Fibroblast of skin of left quadriceps (primary cell): ENCODE data around the gene STARD7.
"Not testable (repeated sequence)": the region's sequence is repeated elsewhere in the genome, so short reads cannot be mapped to it uniquely, and the experiment has no call there.

Source experiments
- DNase-seq, 2 experiments: peaks; one replicate each; pipeline ENCODE4 v3.0.0-alpha.2; 2013; ENCODE audit warnings: low read depth in 2 of 2

Gene STARD7

DNA sequence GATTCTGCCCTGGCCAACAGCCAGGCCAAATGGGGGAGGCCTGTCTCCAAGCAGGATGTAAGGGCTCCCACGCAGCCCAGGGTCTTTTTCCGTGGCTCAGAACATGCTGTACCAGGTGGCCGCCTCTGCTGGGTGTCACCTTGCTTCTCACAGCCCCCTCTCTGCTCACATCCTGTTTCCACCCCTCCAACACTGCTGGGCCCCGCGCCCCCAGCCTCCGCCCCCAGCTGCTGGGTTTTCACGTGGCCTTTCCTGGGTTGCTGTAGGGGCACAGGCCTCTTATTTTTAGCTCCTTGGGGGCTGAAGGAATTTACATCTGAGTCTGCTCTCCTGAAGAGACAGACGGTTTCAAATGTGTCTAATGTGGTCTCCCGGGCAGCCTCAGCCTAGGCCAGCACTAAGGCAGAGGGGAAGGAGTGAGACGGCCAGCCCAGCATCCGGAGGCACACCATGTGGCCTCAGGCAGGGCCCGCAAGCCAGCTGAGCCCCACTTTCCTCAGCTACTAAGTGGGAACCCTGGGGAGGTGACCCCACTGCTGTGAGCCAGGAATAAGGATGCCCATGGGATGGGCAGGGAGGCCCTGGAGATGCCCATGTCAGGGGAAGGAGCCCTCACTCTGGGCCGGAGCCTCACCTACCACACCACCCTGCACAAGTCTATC is 44.7 kb downstream of the STARD7 start:
- DNase-seq: no peak

DNA sequence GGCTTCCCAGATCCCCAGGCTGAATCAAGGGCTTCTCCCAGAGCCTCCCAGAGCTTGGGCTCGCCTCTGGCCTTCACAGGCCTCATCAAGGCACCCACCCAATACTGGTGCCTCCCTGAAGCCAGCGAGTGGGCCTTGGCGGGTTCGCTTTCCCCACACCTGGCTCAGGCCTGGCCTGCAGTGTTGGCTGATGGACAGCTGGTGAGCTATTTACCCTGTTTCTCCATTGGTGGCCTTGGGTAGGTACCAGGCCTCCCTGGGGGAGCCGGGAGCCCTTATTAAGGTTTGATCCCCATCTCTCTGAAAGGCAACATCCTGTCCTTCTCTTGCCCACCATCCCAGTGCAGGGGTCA is 45.2 kb downstream of the STARD7 start:
- DNase-seq: no peak

DNA sequence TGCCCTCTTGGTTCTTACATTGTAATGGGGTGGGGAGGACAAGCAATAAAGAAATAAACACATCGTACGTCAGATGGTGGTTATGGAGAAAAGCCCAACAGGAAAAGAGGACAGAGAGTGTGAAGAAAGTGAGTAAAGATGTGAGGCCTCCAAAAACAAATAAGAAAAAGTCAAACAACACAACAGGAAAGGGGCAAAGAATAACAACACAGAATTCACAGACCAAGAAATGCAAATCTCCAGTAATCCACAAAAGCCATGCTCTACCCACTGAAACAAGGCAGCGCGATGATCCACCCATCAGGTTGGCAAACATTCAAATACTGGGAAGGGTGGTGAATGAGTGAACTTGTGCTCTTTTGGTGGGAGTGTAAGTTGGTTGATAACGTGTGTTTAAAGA is 46.7 kb downstream of the STARD7 start:
- no peak for DNase-seq

DNA sequence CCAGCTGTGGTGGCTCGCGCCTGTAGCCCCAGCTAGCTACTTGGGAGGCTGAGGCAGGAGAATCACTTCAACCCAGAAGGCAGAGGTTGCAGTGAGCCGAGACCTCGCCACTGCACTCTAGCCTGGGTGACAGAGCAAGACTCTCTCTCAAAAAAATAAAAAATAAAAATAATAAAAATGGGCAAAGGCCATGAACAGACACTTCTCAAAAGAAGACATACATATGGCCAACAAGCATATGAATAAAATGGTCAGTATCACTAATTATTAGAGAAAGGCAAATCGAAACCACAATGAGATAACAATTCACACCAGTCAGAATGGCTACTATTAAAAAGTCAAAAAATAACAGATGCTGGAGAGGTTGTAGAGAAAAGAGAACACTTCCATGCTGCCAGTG is 48.3 kb downstream of the STARD7 start:
- DNase-seq: not testable (repeated sequence)

DNA sequence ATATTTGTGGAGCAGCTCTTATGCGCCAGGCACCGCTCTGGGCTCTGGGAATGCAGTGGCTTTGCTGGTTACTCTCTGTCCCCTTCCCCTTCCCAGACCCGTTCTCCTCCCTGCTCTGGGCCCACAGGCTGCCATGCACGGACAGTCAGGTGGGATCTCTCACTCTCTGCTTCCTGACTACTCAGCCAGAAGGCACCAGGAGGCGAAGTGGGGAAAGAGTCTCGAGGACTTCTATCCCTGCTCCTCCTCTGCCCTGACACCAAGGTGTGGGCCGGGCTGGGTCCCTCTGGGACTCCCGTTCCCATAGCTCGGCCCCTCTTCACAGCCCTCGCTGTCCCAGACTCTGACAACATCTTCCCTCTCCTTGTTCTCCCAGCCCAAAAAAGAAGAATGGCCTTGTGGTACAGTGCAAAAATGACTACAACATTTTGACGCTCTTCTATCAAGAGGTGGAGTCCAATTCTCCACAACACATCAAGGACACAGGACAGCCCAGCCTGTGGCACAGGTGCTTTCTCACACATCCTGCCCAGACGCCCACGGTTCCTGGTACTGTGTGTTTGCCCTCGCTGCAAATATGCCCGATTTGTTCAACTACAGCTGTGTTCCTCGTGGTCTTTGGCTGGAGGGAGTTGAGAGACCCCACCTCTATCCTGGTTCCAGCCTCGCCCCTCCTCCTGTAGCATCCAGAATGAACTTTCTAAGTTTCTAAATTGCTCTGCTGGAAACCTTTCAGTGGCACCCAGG is 49.4 kb downstream of the STARD7 start:
- no peak for DNase-seq

DNA sequence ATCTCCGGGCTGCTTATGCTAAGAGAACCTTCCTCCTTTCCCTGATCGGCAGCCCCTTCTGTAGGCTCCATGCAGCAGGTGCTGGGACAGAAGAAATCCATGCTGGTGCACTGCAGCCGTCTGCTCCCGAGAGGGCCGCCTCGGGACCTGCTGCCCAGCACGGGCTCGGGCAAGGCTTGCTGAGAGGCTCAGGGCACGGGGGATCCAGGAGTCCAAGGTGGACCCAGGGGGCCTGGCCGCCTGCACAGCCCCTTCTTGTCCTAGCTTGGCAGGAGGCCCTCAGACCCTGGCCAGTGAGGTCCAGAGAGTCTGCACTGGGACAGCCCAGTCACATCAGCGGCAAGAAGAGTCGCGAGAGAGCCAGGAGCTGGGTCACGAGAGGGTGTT is 50.1 kb downstream of the STARD7 start:
- no peak for DNase-seq

DNA sequence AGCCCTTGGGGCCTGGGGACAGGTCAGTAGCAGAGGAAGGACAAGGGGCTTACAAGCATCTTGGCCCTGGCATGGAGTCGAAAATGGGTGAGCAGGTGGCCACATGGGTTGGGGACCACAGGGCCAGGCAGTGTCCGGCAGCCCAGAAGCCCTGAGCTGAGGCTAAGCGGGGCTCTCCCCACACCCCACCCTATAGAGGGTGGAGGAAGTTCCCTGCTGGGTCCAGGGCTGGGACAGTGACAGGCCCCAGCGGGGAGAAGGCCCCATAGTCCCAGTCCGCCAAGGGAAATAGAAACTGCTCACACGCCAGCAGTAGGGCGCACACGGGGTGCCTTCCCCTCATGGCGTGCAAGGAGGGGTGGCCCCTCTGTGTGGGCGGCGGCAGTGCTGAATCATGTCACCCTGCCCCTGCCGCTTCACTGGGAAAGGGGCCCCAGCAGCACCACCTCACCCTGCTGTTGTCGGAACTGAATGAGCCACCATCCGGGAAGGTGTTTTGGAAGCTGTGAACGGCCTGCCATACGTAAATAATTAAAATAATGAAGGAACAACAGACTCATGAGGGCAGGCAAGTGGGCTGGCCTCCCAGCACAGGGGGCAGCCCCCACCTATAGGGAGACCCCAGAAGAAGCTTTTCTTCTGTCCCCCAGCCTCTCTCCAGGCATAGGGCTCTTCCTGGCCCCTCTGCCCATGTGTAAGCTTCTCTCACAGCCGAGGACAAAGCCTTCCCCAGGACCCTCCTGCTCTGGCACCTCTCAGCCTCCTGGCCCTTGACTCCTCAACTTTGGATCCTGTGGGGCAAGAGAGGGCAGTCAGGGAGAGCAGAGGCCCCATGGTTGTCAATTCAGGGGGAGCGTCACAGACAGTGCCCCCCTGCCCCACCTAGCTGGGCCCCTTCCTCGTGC is 50.7 kb downstream of the STARD7 start:
- DNase-seq: no peak

DNA sequence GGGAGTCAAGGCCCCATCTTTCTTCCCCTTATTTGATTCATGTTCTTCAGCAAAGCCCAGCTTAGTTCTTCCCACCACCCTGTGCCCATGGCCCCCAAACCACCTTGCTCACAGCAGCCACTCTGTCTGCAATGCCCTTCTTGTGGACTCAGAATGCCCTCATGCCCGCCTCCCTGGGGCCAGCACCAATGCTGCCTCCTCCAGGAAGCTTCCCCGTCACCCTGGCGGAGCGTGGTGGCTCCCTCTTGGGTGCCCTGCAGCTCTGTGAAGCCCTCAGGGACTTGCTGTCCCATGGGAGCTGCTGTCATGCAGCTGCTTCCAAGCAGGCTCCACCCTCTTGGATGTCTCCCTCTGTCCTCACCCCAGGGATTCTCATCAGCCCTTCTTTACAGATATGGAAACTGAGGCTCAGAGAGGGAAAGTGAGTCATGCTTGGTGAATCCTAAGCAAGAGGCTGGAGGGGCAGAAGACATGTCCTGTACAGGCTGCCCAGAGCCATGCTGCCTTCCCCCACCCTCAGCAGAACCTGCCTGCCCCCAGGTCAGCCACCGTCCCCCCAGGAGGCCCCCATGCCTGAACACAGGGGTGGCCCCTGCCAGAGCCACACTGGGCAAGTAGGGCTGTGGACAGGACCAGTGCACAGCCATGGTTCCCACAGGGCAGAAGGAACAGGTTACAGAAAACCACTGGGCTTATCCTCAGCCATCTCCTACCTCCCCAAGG is 51.5 kb downstream of the STARD7 start:
- DNase-seq: no peak

DNA sequence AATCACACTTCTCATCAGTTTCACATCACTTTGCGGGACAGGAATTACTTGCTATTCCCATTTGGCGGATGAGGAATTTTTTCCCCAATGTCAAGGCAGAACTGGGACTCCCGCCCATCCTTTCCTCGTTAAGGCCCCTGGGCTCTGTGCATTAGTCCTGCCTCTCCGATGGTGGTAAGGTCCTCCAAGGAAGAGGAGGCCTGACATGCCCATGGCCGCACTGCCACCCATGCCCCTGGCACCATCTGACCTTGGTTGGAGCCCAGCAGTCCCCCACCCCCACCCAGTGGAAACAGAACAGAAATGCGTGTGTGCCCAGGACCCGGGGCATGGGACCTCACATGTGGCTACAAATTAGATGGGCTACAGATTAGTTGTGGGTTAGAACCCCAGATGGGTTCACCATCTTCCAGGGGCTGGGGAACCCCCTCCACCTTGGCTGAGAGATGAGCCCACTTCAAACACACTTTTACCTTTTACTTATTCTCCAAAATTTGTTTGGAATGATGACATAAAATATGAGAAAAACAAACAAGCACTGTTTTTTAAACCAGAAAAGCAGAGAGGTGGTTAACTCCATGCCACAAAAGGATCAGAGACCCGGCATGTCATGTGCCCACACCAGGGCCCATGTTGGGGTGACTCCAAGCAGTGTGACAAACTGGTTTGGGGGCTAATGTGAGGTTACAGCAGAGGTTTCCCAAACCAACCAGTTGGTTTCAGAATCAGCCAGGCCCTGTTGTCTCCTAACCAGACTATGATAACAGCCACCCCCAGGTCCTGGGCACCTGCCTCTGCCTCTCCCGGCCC is 52.4 kb downstream of the STARD7 start:
- DNase-seq: no peak

DNA sequence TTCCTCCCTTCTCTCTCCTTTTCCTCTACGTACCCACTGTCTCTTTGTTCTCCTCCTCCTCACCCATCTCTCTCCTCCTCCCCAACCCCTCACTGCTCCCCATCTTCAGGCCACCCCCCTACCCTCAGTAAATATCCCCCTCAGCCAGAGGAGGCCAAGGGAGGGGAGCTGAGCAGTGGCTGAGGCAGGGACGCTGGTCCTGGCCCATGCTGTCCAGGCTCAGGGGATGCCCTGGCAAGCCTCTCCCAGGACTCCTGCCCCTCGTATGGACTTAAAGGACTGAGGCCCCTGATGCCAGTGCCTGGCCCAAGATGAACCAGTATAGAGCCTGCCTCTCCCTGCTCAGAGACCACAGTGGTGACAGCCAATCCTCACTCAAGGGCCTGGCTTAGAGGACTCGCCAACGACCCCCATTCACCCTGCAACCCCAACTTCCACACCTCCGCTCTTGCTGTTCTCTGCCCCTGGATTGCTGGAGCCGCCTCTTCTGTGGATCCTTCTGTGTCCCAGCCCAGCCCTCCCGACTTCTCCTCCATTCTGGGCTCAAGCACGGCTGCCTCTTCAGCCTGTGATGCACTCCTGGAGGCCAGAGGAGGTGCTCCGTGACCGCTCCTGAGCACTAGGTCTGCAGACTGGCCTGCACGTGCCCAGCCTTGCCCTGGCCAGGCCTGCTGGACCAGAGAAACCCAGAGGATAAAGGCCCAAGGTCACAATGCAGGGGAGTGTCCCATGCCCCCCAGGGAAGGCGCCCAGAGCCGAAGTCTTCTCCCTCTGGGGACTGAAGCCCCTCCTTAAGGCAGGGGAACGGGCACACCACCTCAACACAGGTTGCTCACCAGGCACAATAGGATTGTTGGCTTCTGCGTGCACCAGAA is 53.9 kb downstream of the STARD7 start:
- no peak for DNase-seq

DNA sequence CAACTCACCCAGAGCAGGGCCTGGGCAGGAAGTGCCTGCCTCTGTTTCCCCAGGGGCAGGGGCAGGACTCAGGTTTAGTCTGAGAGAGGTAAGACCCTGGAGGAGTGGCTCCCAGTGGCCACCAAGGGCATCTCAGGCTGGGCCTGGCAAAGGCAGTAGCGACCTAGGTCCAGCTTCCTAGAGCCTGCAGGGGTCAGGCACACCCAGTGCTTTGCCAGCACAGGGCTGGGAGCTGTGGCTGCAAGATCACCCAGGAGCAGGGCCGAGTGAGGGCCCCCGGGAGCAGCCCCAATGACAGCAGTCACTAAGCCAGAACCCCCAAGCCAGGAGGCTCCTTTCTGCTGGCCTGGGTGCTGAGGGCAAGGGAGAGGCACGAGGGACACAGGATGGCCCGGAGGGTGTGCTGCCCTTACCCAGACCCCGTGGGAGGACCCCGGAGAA is 54.6 kb downstream of the STARD7 start:
- DNase-seq: no peak

DNA sequence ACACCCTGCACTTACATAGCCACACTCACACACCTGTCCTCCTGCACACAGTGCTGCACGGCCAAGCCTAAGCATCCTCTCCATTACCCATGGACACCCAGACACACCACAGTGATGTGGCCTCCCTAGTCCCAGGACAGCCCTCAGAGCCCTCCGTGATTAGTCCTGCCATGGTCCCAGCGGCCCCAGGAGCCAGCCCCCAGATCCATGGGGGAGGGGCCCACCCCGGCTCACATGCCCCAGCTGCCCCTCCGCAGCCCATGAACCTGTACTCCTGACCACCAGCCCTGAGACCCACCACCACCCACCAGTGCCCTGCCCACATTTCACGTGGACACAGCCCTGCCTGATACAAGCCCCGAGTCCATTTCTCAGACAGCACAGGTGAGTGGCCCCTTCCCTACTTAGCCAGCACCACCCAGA is 55.3 kb downstream of the STARD7 start:
- DNase-seq: no peak

DNA sequence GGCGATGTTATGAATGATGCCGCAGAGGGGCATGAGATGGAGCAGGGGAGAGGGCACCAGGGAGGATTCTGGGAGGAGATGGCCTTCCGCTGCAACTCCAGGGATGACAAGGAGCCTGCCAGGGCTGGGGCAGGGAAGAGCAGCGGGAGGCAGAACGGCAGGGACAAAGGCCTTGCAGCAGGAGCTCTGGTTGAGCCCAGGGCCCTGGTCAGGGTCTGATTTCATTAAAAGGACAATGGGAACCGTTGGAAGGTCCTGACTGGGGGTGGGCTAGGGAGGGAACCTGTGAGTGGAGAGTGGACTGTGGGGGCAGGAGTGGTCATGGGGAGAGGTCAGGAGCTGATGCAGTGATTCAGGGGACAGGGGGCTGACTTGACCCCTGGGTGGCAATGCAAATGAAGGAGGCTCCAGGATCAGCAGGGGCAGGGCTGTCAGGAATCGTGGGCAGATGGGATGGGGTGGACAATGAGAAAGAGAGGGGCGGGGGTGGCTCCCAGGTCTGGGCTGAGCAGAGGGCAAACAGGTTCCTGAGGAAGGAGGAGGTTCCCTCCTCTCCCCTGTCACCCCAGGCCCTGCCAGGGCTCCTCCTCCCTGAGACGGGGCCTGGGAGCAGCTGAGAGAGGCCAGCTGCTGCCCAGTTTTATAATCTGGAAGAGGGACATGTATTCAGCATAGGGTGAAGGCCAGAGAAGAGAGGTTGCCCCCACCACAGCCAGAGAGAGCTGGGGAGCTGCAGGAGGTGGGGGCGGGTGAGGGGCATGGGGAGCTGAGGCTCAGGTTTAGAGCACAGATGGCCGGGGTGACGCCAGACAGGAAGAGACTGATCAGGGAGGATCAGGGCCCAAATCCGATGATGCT is 56.1 kb downstream of the STARD7 start:
- no peak for DNase-seq

DNA sequence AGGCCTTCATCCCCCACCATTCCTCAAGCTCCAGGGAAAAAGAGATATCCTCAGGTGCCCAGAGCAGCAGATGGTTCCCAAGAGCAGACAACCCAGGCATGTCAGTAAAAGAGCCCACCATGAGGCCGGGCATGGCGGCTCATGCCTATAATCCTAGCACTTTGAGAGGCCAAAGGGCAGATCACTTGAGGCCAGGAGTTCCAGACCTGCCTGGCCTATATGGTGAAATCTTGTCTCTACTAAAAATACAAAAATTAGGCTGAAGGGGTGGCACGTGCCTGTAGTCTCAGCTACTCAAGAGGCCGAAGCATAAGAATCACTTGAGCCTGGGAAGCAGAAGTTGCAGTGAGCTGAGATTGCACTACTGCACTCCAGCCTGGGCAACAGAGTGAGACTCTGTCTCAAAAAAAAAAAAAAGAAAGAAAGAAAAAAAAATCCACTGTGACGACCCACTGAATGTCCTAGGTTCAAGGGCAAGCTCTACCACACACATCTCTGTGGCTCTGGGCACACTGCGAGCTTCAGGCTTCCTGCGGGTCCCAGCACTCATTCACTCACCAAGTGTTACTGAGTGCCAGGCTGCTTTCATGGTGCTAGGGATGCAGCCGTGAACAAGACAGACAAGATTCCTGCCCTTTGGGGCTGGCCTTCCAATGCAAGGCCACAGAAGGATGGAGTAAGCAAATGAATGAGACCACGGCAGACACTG is 56.9 kb downstream of the STARD7 start:
- DNase-seq: no peak

DNA sequence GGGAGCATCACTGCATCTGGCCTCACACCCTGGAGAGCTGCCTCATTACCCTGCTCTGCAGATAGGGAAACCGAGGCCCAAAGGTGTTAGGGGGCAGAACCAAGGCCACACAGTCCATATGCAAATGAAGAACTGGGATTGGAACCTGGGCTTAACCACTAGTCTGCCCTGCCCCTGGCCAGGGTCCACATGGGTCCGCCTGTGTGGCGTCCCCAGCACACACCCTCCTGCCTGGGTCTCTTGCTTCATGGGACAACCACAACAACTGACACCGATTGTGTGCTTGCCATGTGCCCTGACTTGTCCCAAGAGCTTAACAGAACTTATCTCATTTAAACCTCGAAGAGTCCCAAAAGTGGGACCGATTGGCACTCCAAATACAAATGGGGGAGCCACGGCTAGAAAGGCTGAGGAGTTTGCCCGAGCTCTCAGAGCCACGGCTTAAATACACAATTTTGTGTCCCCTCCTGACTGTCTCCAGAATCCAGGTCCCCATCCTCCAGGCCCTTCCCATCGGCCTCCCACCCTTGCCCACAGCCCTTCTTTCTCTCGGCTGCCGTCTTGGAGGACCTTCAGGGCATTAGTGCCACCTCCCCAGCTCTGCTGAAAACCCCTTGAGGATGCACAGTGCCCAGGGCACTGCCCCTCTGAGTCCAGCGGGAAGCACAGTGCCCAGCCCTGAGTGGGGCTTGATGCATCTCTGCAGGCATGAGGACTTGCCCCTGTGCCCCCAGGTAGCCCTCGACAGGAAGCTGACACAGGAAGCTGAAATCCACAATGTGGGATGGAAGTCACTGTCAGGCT is 57.6 kb downstream of the STARD7 start:
- DNase-seq: no peak

DNA sequence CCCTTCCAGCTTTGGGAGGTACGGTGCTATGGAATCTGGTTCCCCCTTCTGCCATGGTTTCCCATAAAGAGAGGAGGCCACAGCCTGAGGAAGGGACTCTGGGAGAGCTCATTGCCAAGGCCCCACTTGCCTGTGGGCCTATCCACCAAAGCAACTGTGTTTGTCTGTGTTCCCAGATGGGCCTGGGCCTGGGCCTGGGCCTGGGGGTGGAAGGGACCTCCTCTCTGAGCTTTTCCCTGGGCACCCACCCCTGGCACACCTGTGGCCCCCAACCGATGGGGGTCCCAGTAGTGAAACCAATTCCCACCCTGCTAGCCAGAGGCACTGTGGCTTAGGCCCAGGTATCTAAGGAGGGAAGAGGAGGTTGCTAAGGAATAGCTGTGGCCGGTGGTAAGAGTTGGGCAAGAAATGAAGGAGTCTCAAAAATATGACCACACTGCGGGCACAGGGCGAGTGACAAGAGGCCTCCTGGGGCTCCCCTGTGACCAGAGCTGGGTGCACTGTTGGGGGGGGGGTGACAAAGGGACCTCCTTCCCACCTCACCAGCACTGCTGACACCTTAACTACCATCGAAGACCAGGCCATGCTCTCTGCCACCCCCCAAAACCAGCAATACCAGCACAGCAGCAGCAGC is 58.5 kb downstream of the STARD7 start:
- DNase-seq: no peak
